ENCODE data around the gene EEIG1. TPM values are rescaled to one million over a fixed set of nuclear protein-coding genes. Genes with fewer than 3 reads are reported as not detected.

EEIG1 gene
- total RNA-seq, 1 donor from 2014 or later: 5.7 TPM

GRCh38 chr9:128001779-128002298, 21.1 kb upstream of the EEIG1 start:
- DNase-seq (ENCODE audit: low spot score in 2 of 2) (no peak), FAIRE-seq (no peak)

- DNase-seq (ENCODE audit: low spot score in 2 of 2) (no peak), FAIRE-seq (no peak)
Measured at GRCh38 chr9:128001151-128001778, 20.5 kb upstream of the EEIG1 start.

- FAIRE-seq: no peak
- no peak for DNase-seq (ENCODE audit: low spot score in 2 of 2)
Measured at GRCh38 chr9:127999461-127999860, 18.7 kb upstream of the EEIG1 start.

- FAIRE-seq: no peak
- no peak for DNase-seq (ENCODE audit: low spot score in 2 of 2)
Measured at GRCh38 chr9:127993721-127994120, 12.9 kb upstream of the EEIG1 start.

- DNase-seq (ENCODE audit: low spot score in 2 of 2): no peak
Measured at GRCh38 chr9:127991757-127992274, 11.0 kb upstream of the EEIG1 start.

GRCh38 chr9:127991017-127991756, 10.4 kb upstream of the EEIG1 start:
- DNase-seq (ENCODE audit: low spot score in 2 of 2) (no peak), FAIRE-seq (no peak)

More at GRCh38 chr9:127991757-127992274, 11.0 kb upstream of the EEIG1 start:
- no peak for FAIRE-seq

GRCh38 chr9:127990554-127990953, 9.8 kb upstream of the EEIG1 start:
- no peak for FAIRE-seq

GRCh38 chr9:127989094-127989493, 8.3 kb upstream of the EEIG1 start:
- DNase-seq (ENCODE audit: low spot score in 2 of 2) (no peak), FAIRE-seq (no peak)

More at GRCh38 chr9:127990554-127990953, 9.8 kb upstream of the EEIG1 start:
- no peak for DNase-seq (ENCODE audit: low spot score in 2 of 2)

GRCh38 chr9:127987103-127987614, 6.4 kb upstream of the EEIG1 start:
- no peak for FAIRE-seq
- DNase-seq (ENCODE audit: low spot score in 2 of 2): no peak

GRCh38 chr9:127985011-127985410, 4.2 kb upstream of the EEIG1 start:
- no peak for DNase-seq (ENCODE audit: low spot score in 2 of 2)
- FAIRE-seq: no peak

GRCh38 chr9:127983847-127984289, 3.1 kb upstream of the EEIG1 start:
- DNase-seq (ENCODE audit: low spot score in 2 of 2) (no peak), FAIRE-seq (no peak)

GRCh38 chr9:127982912-127983311, 2.1 kb upstream of the EEIG1 start:
- FAIRE-seq: no peak

GRCh38 chr9:127981559-127982121, 851 bp upstream of the EEIG1 start:
- FAIRE-seq: no peak

More at GRCh38 chr9:127982912-127983311, 2.1 kb upstream of the EEIG1 start:
- no peak for DNase-seq (ENCODE audit: low spot score in 2 of 2)

GRCh38 chr9:127980060-127980705, 606 bp downstream of the EEIG1 start:
- no peak for DNase-seq (ENCODE audit: low spot score in 2 of 2)

More at GRCh38 chr9:127981559-127982121, 851 bp upstream of the EEIG1 start:
- DNase-seq (ENCODE audit: low spot score in 2 of 2): no peak

GRCh38 chr9:127979333-127980059, 1.3 kb downstream of the EEIG1 start:
- DNase-seq (ENCODE audit: low spot score in 2 of 2) (no peak), FAIRE-seq (no peak)

More at GRCh38 chr9:127980060-127980705, 606 bp downstream of the EEIG1 start:
- no peak for FAIRE-seq

GRCh38 chr9:127979015-127979332, 1.8 kb downstream of the EEIG1 start:
- FAIRE-seq: no peak
- DNase-seq (ENCODE audit: low spot score in 2 of 2): no peak

- DNase-seq (ENCODE audit: low spot score in 2 of 2) (no peak), FAIRE-seq (no peak)
Measured at GRCh38 chr9:127977884-127978647, 2.7 kb downstream of the EEIG1 start.

- no peak for FAIRE-seq
- no peak for DNase-seq (ENCODE audit: low spot score in 2 of 2)
Measured at GRCh38 chr9:127977009-127977883, 3.5 kb downstream of the EEIG1 start.

Measured in frontal cortex (tissue), 4 donors.